Central memory CD8-positive, alpha-beta T cell (primary cell): ENCODE measurements around the gene OTUD5.
"Not testable (repeated sequence)": the region's sequence is repeated elsewhere in the genome, so short reads cannot be mapped to it uniquely, and the experiment has no call there.

ENCODE experiments used
- ATAC-seq: fragments of 150-1000 bp; cut with Tn5 transposase; replicated peaks from 2 replicates; pipeline ENCODE4 v1.10.0; 2022; ENCODE audit warnings: mild to moderate bottlenecking, moderate FRiP score, moderate number of reproducible peaks; ENCODE audit not compliant: poor library complexity, severe bottlenecking; ENCODE audit errors: extremely low read depth
- DNase-seq, 2 donors: peaks; one replicate each; pipeline ENCODE4 v3.0.0; 2021; ENCODE audit warnings: low spot score in 2 of 2
- H3K27ac Mint-ChIP-seq: one replicate; pipeline ENCODE4 v1.8.0; 2022; ENCODE audit warnings: low read depth, mild to moderate bottlenecking, moderate library complexity, mixed read lengths
- H3K27me3 Mint-ChIP-seq: one replicate; pipeline ENCODE4 v1.8.0; 2022; ENCODE audit warnings: mixed read lengths
- H3K36me3 Mint-ChIP-seq: one replicate; pipeline ENCODE4 v1.8.0; 2022; ENCODE audit warnings: mild to moderate bottlenecking, moderate library complexity, mixed read lengths; ENCODE audit not compliant: insufficient read depth
- H3K4me1 Mint-ChIP-seq: one replicate; pipeline ENCODE4 v1.8.0; 2022; ENCODE audit warnings: mixed read lengths
- H3K4me3 Mint-ChIP-seq: one replicate; pipeline ENCODE4 v1.8.0; 2022; ENCODE audit warnings: mild to moderate bottlenecking, moderate library complexity, mixed read lengths
- H3K9me3 Mint-ChIP-seq: one replicate; pipeline ENCODE4 v1.8.0; 2022; ENCODE audit warnings: mixed read lengths

Gene OTUD5

GRCh38 chrX:48897157-48897624 is 60.2 kb downstream of the OTUD5 start:
- H3K4me1 Mint-ChIP-seq: peaks cover 13% of the 10 kb centered on the region
- H3K27me3 Mint-ChIP-seq: no peaks in the 10 kb centered on the region
- H3K27ac Mint-ChIP-seq: peak overlapping the region; percentile 81
- ATAC-seq: peak; percentile 33
- no peaks in the 10 kb centered on the region for H3K9me3 Mint-ChIP-seq
- DNase-seq: peak in 1 of 2 donors; percentile 37
- peaks cover 26% of the 10 kb centered on the region for H3K36me3 Mint-ChIP-seq
- H3K4me3 Mint-ChIP-seq: peak overlapping the region; percentile 78

DNA sequence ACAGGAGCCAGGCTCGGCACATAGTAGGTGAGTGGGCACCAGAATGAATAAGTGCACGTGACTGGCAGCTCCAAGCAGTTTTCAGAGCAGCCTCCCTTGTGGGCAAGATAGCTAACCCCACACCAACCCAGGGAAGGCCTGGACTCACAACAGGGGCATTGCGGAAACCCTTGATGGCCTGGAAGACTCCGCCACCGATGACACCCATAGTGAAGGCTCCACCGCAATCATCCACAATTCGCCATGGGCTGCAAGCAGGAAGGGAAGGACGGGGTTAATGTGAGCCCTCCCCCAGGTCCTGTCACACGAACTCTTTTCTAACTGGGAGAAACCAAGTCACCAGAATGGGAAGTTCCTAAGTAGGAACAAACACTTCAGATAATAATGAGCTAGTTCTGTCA is 60.8 kb downstream of the OTUD5 start:
- Mint-ChIP-seq H3K9me3 (no peaks in the 10 kb centered on the region), H3K27me3 (no peaks in the 10 kb centered on the region), H3K4me3 (peak overlapping the region; percentile 78), H3K36me3 (peaks cover 20% of the 10 kb centered on the region), H3K27ac (peak overlapping the region; percentile 81), H3K4me1 (peaks cover 13% of the 10 kb centered on the region)
- ATAC-seq: no peak
- no peak for DNase-seq

DNA sequence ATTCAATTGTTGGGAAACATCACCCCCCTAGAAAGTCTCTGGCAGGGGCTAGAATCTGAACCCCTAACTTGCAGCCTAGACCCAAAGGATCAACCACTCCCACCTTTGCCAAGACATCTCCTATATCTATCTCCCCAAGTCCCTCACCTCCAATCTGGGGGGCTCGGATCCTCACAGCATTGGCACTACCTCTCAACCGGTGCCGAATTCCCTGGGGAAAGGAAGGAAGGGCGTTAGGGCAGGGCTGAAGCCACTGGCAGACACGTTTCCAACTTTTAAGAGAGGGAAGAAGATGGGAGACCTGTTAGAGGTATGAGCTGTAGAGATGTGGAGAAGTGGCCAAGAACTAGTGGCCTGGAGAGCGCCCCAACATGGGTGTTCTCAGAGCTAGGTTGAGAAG is 62.5 kb downstream of the OTUD5 start:
- ATAC-seq (no peak), DNase-seq (no peak)
- Mint-ChIP-seq H3K4me1 (peaks cover 23% of the 10 kb centered on the region), H3K4me3 (peak overlapping the region; percentile 29), H3K36me3 (peaks cover 16% of the 10 kb centered on the region), H3K27me3 (no peaks in the 10 kb centered on the region), H3K9me3 (no peaks in the 10 kb centered on the region), H3K27ac (no peak overlapping the region)

- ATAC-seq: no peak
- Mint-ChIP-seq H3K9me3 (no peaks in the 10 kb centered on the region), H3K27me3 (no peaks in the 10 kb centered on the region), H3K4me3 (no peak overlapping the region), H3K36me3 (peaks cover 16% of the 10 kb centered on the region), H3K4me1 (peaks cover 23% of the 10 kb centered on the region), H3K27ac (no peak overlapping the region)
- DNase-seq: no peak
Observed at GRCh38 chrX:48893556-48894348, 63.7 kb downstream of the OTUD5 start.

DNA sequence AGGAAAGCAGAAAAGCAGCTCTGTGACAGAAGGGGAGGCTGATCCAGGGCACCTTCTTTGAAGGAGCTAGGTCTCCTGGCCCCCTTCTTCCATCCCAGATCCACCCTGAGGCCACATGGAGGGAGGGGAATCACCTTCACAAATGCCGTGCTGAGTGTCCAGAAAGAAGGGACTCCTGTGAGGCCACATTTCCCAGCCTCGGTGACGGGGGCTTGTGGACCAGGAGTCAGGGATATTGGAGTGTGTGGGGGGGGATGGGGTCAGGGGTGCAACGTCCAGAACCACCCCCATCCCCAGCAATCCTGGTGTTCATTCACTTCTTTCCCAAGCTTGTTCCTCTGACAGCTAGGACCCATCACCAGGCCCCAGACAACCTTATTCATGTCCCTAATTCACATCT is 64.5 kb downstream of the OTUD5 start:
- H3K27me3 Mint-ChIP-seq: no peaks in the 10 kb centered on the region
- no peak overlapping the region for H3K4me3 Mint-ChIP-seq
- peaks cover 16% of the 10 kb centered on the region for H3K4me1 Mint-ChIP-seq
- no peaks in the 10 kb centered on the region for H3K9me3 Mint-ChIP-seq
- H3K36me3 Mint-ChIP-seq: peaks cover 16% of the 10 kb centered on the region
- DNase-seq: no peak
- ATAC-seq: no peak
- H3K27ac Mint-ChIP-seq: no peak overlapping the region

DNA sequence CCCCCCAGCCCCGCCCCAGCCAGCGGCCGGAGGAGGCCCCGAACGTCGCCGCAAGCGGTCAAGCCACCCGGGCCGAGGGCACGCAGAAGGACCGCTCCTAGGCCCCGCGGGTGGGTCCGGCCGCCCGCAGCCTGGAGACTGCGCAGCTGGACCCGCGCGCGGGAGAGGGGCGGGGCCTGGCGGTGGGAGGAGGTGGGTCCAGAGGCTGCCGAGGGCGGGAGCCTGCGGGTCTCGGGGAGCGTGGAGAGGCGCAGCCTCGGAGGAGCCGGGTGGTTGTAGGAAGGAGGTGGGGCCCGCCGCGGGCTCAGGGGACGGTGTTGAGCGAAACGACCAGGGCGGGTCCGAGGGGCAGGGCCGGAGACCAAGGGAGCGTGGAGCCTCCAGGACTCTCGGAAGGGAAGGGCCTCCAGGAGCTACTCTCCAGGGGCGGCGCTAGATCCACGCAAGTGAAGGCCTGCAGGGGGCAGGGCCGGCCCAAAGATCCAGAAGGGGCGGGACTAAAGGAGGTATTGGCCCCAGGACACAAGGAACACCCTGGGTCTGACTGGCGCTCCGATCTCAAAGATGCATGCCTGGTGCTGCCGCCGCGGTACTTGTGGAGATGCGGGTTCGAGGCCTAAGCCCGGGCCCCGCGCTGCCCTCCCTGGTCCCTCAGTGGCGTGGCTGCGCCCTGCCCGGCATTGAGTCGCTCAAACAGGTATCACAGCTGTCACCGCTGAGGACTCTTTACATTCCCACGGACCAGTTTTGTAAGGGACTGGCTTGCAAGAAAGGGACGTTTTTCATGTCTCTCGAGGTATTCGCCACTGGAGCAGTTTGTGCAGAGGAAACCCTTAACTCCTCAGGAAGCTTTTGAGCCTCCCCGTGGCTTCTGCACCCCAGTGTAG is 65.8 kb downstream of the OTUD5 start:
- Mint-ChIP-seq H3K4me3 (peak overlapping the region; percentile 77), H3K36me3 (peaks cover 11% of the 10 kb centered on the region), H3K27me3 (no peaks in the 10 kb centered on the region), H3K9me3 (no peaks in the 10 kb centered on the region), H3K27ac (no peak overlapping the region), H3K4me1 (peaks cover 16% of the 10 kb centered on the region)
- peak; percentile 47 to 69 for DNase-seq
- peak; percentile 91 for ATAC-seq

- ATAC-seq (peak; percentile 25), DNase-seq (no peak)
- peaks cover 16% of the 10 kb centered on the region for H3K4me1 Mint-ChIP-seq
Observed at GRCh38 chrX:48890934-48891401, 66.4 kb downstream of the OTUD5 start.

DNA sequence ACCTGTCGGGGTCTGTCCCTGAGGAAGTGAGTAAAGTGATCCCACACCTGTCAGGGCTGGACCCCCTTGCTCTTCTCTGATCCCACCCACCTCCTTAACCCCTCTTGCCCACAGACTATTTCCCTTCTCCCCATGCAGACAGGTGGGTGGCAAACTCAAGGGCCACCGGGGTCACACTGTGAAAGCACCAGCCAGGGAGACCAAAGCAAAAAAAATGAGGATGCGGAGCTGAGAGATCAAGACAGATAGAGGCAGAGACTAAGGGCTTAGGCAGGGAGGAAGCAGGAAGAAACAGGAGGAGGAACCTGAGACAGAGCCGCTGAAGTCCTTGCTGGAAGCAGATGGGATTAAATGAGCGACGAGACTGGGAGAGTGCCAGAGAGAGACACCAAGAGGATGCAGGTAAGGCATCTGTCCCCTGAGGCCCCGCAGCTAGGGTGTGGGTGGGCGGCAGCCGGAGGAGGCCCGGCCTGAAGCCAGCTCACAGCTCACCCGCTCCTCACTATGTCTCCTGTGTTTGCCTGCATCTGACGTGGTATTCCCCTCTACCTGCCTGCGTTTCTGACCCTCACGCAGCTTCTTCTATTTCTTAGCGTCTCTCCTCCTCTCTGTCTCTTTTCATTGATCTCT is 67.0 kb downstream of the OTUD5 start:
- peak overlapping the region; percentile 77 for H3K4me3 Mint-ChIP-seq
- peak overlapping the region; percentile 47 for H3K27ac Mint-ChIP-seq
- peaks cover 16% of the 10 kb centered on the region for H3K4me1 Mint-ChIP-seq

More at GRCh38 chrX:48890934-48891401, 66.4 kb downstream of the OTUD5 start:
- no peaks in the 10 kb centered on the region for H3K27me3 Mint-ChIP-seq
- peaks cover 9% of the 10 kb centered on the region for H3K36me3 Mint-ChIP-seq
- H3K9me3 Mint-ChIP-seq: no peaks in the 10 kb centered on the region
- peak overlapping the region; percentile 77 for H3K4me3 Mint-ChIP-seq
- peak overlapping the region; percentile 47 for H3K27ac Mint-ChIP-seq

GRCh38 chrX:48886586-48886985 is 70.8 kb downstream of the OTUD5 start:
- not testable (repeated sequence) for H3K27ac Mint-ChIP-seq, H3K36me3 Mint-ChIP-seq, H3K4me3 Mint-ChIP-seq, H3K27me3 Mint-ChIP-seq, ATAC-seq, DNase-seq, H3K9me3 Mint-ChIP-seq
- peaks cover 11% of the 10 kb centered on the region for H3K4me1 Mint-ChIP-seq

More for the DNA sequence above, 67.0 kb downstream of the OTUD5 start:
- ATAC-seq (no peak), DNase-seq (no peak)
- no peaks in the 10 kb centered on the region for H3K27me3 Mint-ChIP-seq
- H3K9me3 Mint-ChIP-seq: no peaks in the 10 kb centered on the region
- peaks cover 9% of the 10 kb centered on the region for H3K36me3 Mint-ChIP-seq

- Mint-ChIP-seq H3K4me3 (no peak overlapping the region), H3K27ac (no peak overlapping the region), H3K27me3 (no peaks in the 10 kb centered on the region), H3K4me1 (no peaks in the 10 kb centered on the region), H3K36me3 (no peaks in the 10 kb centered on the region), H3K9me3 (no peaks in the 10 kb centered on the region)
- ATAC-seq (no peak), DNase-seq (no peak)
Observed at GRCh38 chrX:48883729-48884128, 73.7 kb downstream of the OTUD5 start.

DNA sequence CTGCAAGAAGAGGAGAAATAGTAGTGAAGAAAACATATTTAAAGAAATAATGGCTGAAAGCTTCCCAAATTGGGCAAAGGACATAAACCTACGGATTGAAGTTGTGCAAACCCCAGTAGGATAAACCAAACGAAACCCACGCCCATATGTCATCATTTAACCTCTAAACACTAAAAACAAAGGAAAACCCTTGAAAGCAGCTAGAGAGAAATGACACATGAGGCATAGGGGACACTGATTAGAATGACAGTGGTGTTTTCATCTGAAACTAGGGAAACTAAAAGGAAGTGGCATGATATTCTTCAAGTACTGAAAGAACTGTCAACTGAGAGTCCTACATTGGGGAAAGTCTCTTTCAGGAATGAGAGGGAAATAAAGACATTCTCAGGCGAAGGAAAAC is 80.5 kb downstream of the OTUD5 start:
- H3K4me1 Mint-ChIP-seq, H3K9me3 Mint-ChIP-seq, H3K27ac Mint-ChIP-seq, H3K4me3 Mint-ChIP-seq, DNase-seq, H3K36me3 Mint-ChIP-seq, H3K27me3 Mint-ChIP-seq, ATAC-seq: not testable (repeated sequence)
